Measurements from ENCODE around the gene MEI4.

The MEI4 gene

DNA sequence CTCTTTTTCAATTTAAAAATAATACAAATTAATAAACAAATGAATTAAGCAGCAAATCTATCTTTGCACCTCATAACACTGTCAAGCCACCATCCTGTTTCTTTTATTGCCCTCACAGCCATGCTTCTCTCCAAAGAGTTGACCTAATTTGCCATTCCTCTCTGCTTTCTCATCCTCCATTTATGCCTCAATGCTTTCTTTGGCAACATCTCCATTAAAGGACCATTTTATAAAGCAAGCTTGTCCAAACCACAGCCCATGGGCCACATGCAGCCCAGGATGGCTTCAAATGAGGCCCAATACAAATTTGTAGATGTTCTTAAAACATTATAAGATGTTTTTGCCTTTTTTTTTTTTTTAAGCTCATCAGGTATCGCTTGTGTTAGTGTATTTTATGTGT lies 26.4 kb upstream of the MEI4 start:
- TF ChIP-seq CTCF (IDR thresholded peaks at IDR 0.05; ENCODE audit: low read depth, low read length) = no peak
- DNase-seq (ENCODE audit: low read depth in 2 of 2) = peak in 1 of 2 donors; percentile 22
- H3K4me3 ChIP-seq (replicated peaks in 1 of 2; ENCODE audit: low read depth in 2 of 2, low read length in 2 of 2) = no peak overlapping the region

GRCh38 chr6:77630014-77630413 lies 22.8 kb upstream of the MEI4 start:
- no peak overlapping the region for H3K4me3 ChIP-seq (replicated peaks in 1 of 2; ENCODE audit: low read depth in 2 of 2, low read length in 2 of 2)

DNA sequence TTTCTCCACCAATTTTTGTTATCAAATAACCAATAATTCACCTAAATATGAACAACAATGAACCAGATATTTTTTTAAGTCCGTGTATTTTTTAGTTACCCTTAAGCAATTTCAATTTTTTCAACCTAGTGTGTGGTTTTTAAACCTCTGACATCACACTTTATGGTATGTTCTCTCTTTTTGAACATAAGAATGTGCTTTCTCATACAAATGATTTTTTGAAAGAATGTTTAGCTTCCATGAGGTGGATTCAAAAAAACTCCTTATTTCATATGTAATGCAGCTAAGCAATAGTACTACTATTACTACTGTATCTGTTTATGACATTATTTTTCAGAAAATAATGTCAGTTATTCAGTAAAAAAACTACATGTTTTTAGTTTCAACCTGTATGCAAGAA lies 19.4 kb upstream of the MEI4 start:
- DNase-seq (ENCODE audit: low read depth in 2 of 2) = peak in 1 of 2 donors; percentile 16
- H3K4me3 ChIP-seq (replicated peaks in 1 of 2; ENCODE audit: low read depth in 2 of 2, low read length in 2 of 2) = no peak overlapping the region
- TF ChIP-seq CTCF (IDR thresholded peaks at IDR 0.05; ENCODE audit: low read depth, low read length) = no peak

More at GRCh38 chr6:77630014-77630413, 22.8 kb upstream of the MEI4 start:
- DNase-seq (ENCODE audit: low read depth in 2 of 2) = no peak
- TF ChIP-seq CTCF (IDR thresholded peaks at IDR 0.05; ENCODE audit: low read depth, low read length) = no peak

- H3K4me3 ChIP-seq (replicated peaks in 1 of 2; ENCODE audit: low read depth in 2 of 2, low read length in 2 of 2) = no peak overlapping the region
- DNase-seq (ENCODE audit: low read depth in 2 of 2) = peak in 1 of 2 donors; percentile 35
Observed at GRCh38 chr6:77633993-77634715, 18.7 kb upstream of the MEI4 start.

GRCh38 chr6:77638129-77638830 lies 14.6 kb upstream of the MEI4 start:
- no peak overlapping the region for H3K4me3 ChIP-seq (replicated peaks in 1 of 2; ENCODE audit: low read depth in 2 of 2, low read length in 2 of 2)
- no peak for TF ChIP-seq CTCF (IDR thresholded peaks at IDR 0.05; ENCODE audit: low read depth, low read length)
- DNase-seq (ENCODE audit: low read depth in 2 of 2) = peak in 1 of 2 donors; percentile 6

More at GRCh38 chr6:77633993-77634715, 18.7 kb upstream of the MEI4 start:
- no peak for TF ChIP-seq CTCF (IDR thresholded peaks at IDR 0.05; ENCODE audit: low read depth, low read length)

- DNase-seq (ENCODE audit: low read depth in 2 of 2) = no peak
- no peak for TF ChIP-seq CTCF (IDR thresholded peaks at IDR 0.05; ENCODE audit: low read depth, low read length)
- H3K4me3 ChIP-seq (replicated peaks in 1 of 2; ENCODE audit: low read depth in 2 of 2, low read length in 2 of 2) = no peak overlapping the region
Observed at GRCh38 chr6:77644102-77644705, 8.6 kb upstream of the MEI4 start.
